HepG2 (cell line): ENCODE results near the gene ETV6. TPM values are rescaled to one million over a fixed set of nuclear protein-coding genes. Genes with fewer than 3 reads are reported as not detected.

Source experiments
- ATAC-seq: fragments of 200-7000 bp; cut with Tn5 transposase; 3 replicates; pipeline ENCODE4 v1.9.1; 2020; ENCODE audit warnings: mild to moderate bottlenecking, moderate library complexity
- BruUV-seq: library from RNA; stranded (reverse); fragments of 400-500 nt; replicated peaks from 2 replicates; lab custom pipeline; 2021; lab: Mats Ljungman, UMichigan
- CTCF ChIA-PET: fragments of 300-600 bp; formaldehyde crosslinking; extraction: SDS; loops from one replicate; lab custom pipeline; 2021; ENCODE audit warnings: low total read pairs, inconsistent platforms, low intra/inter-chr PET ratio; lab: Yijun Ruan, JAX
- POLR2A ChIA-PET: fragments of 350-600 bp; sonication (Branson Sonifier 250); formaldehyde crosslinking; loops from one replicate; lab custom pipeline; 2020; ENCODE audit warnings: antibody characterized with exemption, inconsistent platforms; lab: Yijun Ruan, JAX
- DNase-seq: peaks from one replicate; pipeline ENCODE4 v3.0.0-alpha.2; 2015; ENCODE audit warnings: low spot score
- FAIRE-seq: peaks from 3 replicates; lab custom pipeline; 2011; peaks lifted over from hg19 to GRCh38; lab: Jason Lieb, UNC
- H2AFZ ChIP-seq: one replicate; pipeline ENCODE4 v1.6.1; 2011; ENCODE audit warnings: low read length, inconsistent platforms
- H3K27ac ChIP-seq: fragments of 300-600 bp; 3 replicates; pipeline ENCODE4 v1.8.0; 2011; ENCODE audit warnings: mixed run types, mild to moderate bottlenecking, mixed read lengths, low read length, inconsistent platforms; ENCODE audit not compliant: insufficient read depth; ENCODE audit errors: extremely low read length
- H3K27me3 ChIP-seq, 2 experiments: fragments of 200-600 bp in 1 of 2; 2 replicates in 1 of 2; 3 replicates in 1 of 2; pipeline versions ENCODE4 v1.6.0 to v1.8.0; 2011; ENCODE audit warnings: low read length in 2 of 2, mild to moderate bottlenecking in 2 of 2, moderate library complexity in 2 of 2, inconsistent platforms in 1 of 2; ENCODE audit not compliant: insufficient read depth in 2 of 2, control insufficient read depth in 1 of 2
- H3K36me3 ChIP-seq, 2 experiments: fragments of 200-600 bp in 1 of 2; replicated peaks in 1 of 2; 2 replicates in 1 of 2; 3 replicates in 1 of 2; pipeline versions ENCODE4 v1.5.1 to v1.8.0; 2011; ENCODE audit warnings: low read length in 2 of 2, inconsistent platforms in 1 of 2; ENCODE audit not compliant: insufficient read depth in 2 of 2, control insufficient read depth in 1 of 2
- H3K4me1 ChIP-seq: 2 replicates; pipeline ENCODE4 v1.5.1; 2012; ENCODE audit warnings: low read length, inconsistent platforms; ENCODE audit not compliant: insufficient read depth
- H3K4me2 ChIP-seq: 2 replicates; pipeline ENCODE4 v1.6.0; 2011; ENCODE audit warnings: low read depth, low read length, inconsistent platforms
- H3K4me3 ChIP-seq, 3 experiments: fragments of 200-600 bp in 1 of 3; sonication (generic), shearing (Covaris generic) in 1 of 3; replicated peaks in 1 of 3; 2 replicates each; pipeline ENCODE4 v1.5.1; 2011 to 2016; ENCODE audit warnings: low read length in 3 of 3, inconsistent platforms in 2 of 3, low read depth in 2 of 3, mild to moderate bottlenecking in 2 of 3, control low read depth in 1 of 3, mixed read lengths in 1 of 3; ENCODE audit not compliant: insufficient read depth in 1 of 3
- H3K79me2 ChIP-seq: one replicate; pipeline ENCODE4 v1.6.1; 2011; ENCODE audit warnings: low read length, inconsistent platforms; ENCODE audit not compliant: insufficient read depth
- H3K9ac ChIP-seq: 2 replicates; pipeline ENCODE4 v1.6.0; 2011; ENCODE audit warnings: mild to moderate bottlenecking, low read depth, low read length, inconsistent platforms; ENCODE audit not compliant: insufficient read depth
- H3K9me3 ChIP-seq: 2 replicates; pipeline ENCODE4 v1.5.1; 2012; ENCODE audit warnings: mild to moderate bottlenecking, low read length
- H4K20me1 ChIP-seq: 2 replicates; pipeline ENCODE4 v1.6.0; 2011; ENCODE audit warnings: inconsistent platforms, mild to moderate bottlenecking, low read length, moderate library complexity; ENCODE audit not compliant: insufficient read depth
- ARID2 ChIP-seq: sonication (generic); formaldehyde crosslinking; IDR thresholded peaks from 2 replicates; pipeline ENCODE4 v1.8.1; 2022; ENCODE audit warnings: mild to moderate bottlenecking, missing genetic modification reagents, borderline replicate concordance
- BRF2 ChIP-seq: sonication (generic); formaldehyde crosslinking; IDR thresholded peaks from 2 replicates; pipeline ENCODE4 v1.8.1; 2022; ENCODE audit warnings: mild to moderate bottlenecking, missing genetic modification reagents
- CEBPG ChIP-seq: IDR thresholded peaks from 2 replicates; pipeline ENCODE4 v1.6.1; 2016
- CENPBD1 ChIP-seq: sonication (generic); formaldehyde crosslinking; IDR thresholded peaks from 2 replicates; pipeline ENCODE4 v1.8.0; 2022; ENCODE audit warnings: missing genetic modification reagents, low read depth, mild to moderate bottlenecking, borderline replicate concordance
- DDIT3 ChIP-seq: sonication (generic); formaldehyde crosslinking; IDR thresholded peaks from 2 replicates; pipeline ENCODE4 v1.4.0; 2020; ENCODE audit warnings: mild to moderate bottlenecking, missing genetic modification reagents
- DNMT1 ChIP-seq: sonication (generic); formaldehyde crosslinking; IDR thresholded peaks from 2 replicates; pipeline ENCODE4 v1.5.1; 2020; ENCODE audit warnings: mild to moderate bottlenecking, missing genetic modification reagents
- EEA1 ChIP-seq: sonication (generic); formaldehyde crosslinking; IDR thresholded peaks from 2 replicates; pipeline ENCODE4 v1.5.1; 2020; ENCODE audit warnings: mild to moderate bottlenecking, missing genetic modification reagents, borderline replicate concordance
- EHMT2 ChIP-seq: fragments of 200-600 bp; sonication (generic); IDR thresholded peaks from 2 replicates; pipeline ENCODE4 v1.7.0; 2017; ENCODE audit warnings: antibody characterized with exemption, low read depth, low read length, borderline replicate concordance
- FOXA3 ChIP-seq: IDR thresholded peaks from 2 replicates; pipeline ENCODE4 v1.6.1; 2016; ENCODE audit warnings: missing genetic modification reagents, missing compliant biosample characterization
- HNRNPLL ChIP-seq: fragments of 200-400 bp; formaldehyde crosslinking; IDR thresholded peaks from 2 replicates; pipeline ENCODE4 v1.6.1; 2017; ENCODE audit warnings: mild to moderate bottlenecking, low read depth, low read length; ENCODE audit not compliant: poor library complexity, severe bottlenecking
- MAF1 ChIP-seq: sonication (generic); formaldehyde crosslinking; IDR thresholded peaks from 2 replicates; pipeline ENCODE4 v1.5.0; 2020; ENCODE audit warnings: missing genetic modification reagents, borderline replicate concordance
- MYNN ChIP-seq: sonication (generic); formaldehyde crosslinking; IDR thresholded peaks from 2 replicates; pipeline ENCODE4 v1.4.0; 2020; ENCODE audit warnings: mild to moderate bottlenecking, low read depth, missing genetic modification reagents
- NFKBIZ ChIP-seq: IDR thresholded peaks from 2 replicates; pipeline ENCODE4 v1.6.1; 2018; ENCODE audit warnings: missing genetic modification reagents, missing compliant biosample characterization
- RAD21 ChIP-seq: fragments of 450-650 bp; formaldehyde crosslinking; IDR thresholded peaks from 2 replicates; pipeline ENCODE4 v1.5.0; 2020; ENCODE audit warnings: mild to moderate bottlenecking
- ZBTB44 ChIP-seq: sonication (generic); formaldehyde crosslinking; IDR thresholded peaks from 2 replicates; pipeline ENCODE4 v1.4.0; 2020; ENCODE audit warnings: missing genetic modification reagents
- ZNF121 ChIP-seq: sonication (generic); formaldehyde crosslinking; IDR thresholded peaks from 2 replicates; pipeline ENCODE4 v1.5.0; 2020; ENCODE audit warnings: mild to moderate bottlenecking, missing genetic modification reagents
- ZNF362 ChIP-seq: sonication (generic); formaldehyde crosslinking; IDR thresholded peaks from 2 replicates; pipeline ENCODE4 v1.4.0; 2020; ENCODE audit warnings: missing genetic modification reagents, mild to moderate bottlenecking, borderline replicate concordance
- ZSCAN12 ChIP-seq: sonication (generic); formaldehyde crosslinking; IDR thresholded peaks from 2 replicates; pipeline ENCODE4 v1.9.0; 2021; ENCODE audit warnings: mild to moderate bottlenecking, missing genetic modification reagents
- WGBS: methylation state at CpG from one replicate; pipeline ENCODE4 v1.1.6; 2017; ENCODE audit warnings: low lambda C conversion rate; 5-methylcytosine and 5-hydroxymethylcytosine counted together
- in situ Hi-C: cut with HindIII; loops from 2 replicates; pipeline ENCODE4 v1.10.0; 2017; ENCODE audit warnings: low pct_unique_long_range_greater_than_20kb; ENCODE audit not compliant: extremely low pct_ligation_motif_present
- intact Hi-C: fragments of 100-400 bp; cut with micrococcal nuclease; formaldehyde crosslinking; loops from one replicate; pipeline ENCODE4 v1.10.0; 2022; ENCODE audit not compliant: unreplicated experiment
- polyA plus RNA-seq, 8 experiments: library from polyadenylated mRNA; depleted of rRNA in 3 of 8; stranded (reverse) in 7 of 8; unstranded in 1 of 8; fragments of >200 nt; fragmentation: Illumina TruSeq in 4 of 8; extraction: Trizol in 4 of 8; gene quantifications; 2 replicates each; pipeline versions ENCODE4 v1.2.1 to v1.2.3, GENCODE V29; 2011 to 2016; ENCODE audit warnings: low read depth in 4 of 8, missing spikeins in 1 of 8, mixed read lengths in 1 of 8; ENCODE audit not compliant: insufficient read depth in 1 of 8
- total RNA-seq, 5 experiments: library from RNA; depleted of rRNA; stranded (reverse); fragments of >200 nt; fragmentation: Illumina TruSeq; extraction: Trizol; gene quantifications; 2 replicates each; pipeline ENCODE4 v1.2.3, GENCODE V29; 2016; ENCODE audit warnings: low read depth in 1 of 5

ETV6 gene
- total and polyA plus RNA-seq, 2 of the 13 experiments (the other 11 are each of a cell fraction or from before 2014, with no cell fraction given), result 2.2 to 3.0 TPM

GRCh38 chr12:11657511-11657910 is 8.0 kb downstream of the ETV6 start:
- CTCF ChIA-PET, result no interaction called here
- no TSS peak for BruUV-seq
- Histone ChIP-seq H3K79me2 (peaks cover 4% of the 10 kb centered on the region), H3K27me3 (no peaks in the 10 kb centered on the region), H3K27ac (no peak overlapping the region), H3K9me3 (no peaks in the 10 kb centered on the region), H4K20me1 (no peaks in the 10 kb centered on the region), H3K4me1 (peaks cover 16% of the 10 kb centered on the region)
- POLR2A ChIA-PET, result no interaction called here
- in situ Hi-C loops, result no loop called here
- WGBS, result 92% methylated on average over 6 of the region's 6 CpGs
- intact Hi-C loops, result loop anchor here (10.0 kb wide), 1 partner anchor 47 kb away; no protein-coding TSS in a partner anchor
- TF ChIP-seq CENPBD1 (no peak), FOXA3 (no peak), NFKBIZ (no peak), BRF2 (CRISPR knock-in tag) (no peak), EHMT2 (no peak), ZNF362 (CRISPR knock-in tag) (no peak), CEBPG (no peak), ARID2 (no peak), ZNF121 (CRISPR knock-in tag) (no peak), MYNN (no peak), DDIT3 (CRISPR knock-in tag) (no peak), ZBTB44 (no peak), DNMT1 (CRISPR knock-in tag) (no peak), EEA1 (no peak), MAF1 (CRISPR knock-in tag) (no peak), RAD21 (no peak), HNRNPLL (no peak), ZSCAN12 (CRISPR knock-in tag) (no peak)
- TF ChIP-seq, all 625 proteins: peak for 0
- Histone ChIP-seq H3K4me3 (no peak overlapping the region), H3K4me2 (no peak overlapping the region), H2AFZ (no peak overlapping the region), H3K9ac (no peak overlapping the region), H3K36me3 (no peaks in the 10 kb centered on the region)
- DNase-seq, result no peak
- no peak for FAIRE-seq
- no peak for ATAC-seq
